Body of pancreas (tissue), 4 donors: ENCODE measurements around the gene RSPH9. TPM values are rescaled to one million over a fixed set of nuclear protein-coding genes. Genes with fewer than 3 reads are reported as not detected.
A peak's percentile ranks its signal among the peaks of the same experiment; 100 is the strongest.

Experiments
- ATAC-seq: fragments of 150-250 bp; one replicate; pipeline ENCODE4 v1.9.1; 2016
- DNase-seq, 4 donors: peaks; one replicate each; pipeline ENCODE4 v3.0.0-alpha.2; 2019
- H3K27ac ChIP-seq, 4 donors: fragments of 200-600 bp; sonication (generic); 1 replicate in 3 of 4; 2 replicates in 1 of 4; pipeline versions ENCODE4 v1.5.1 to v1.6.1; 2016 to 2019; ENCODE audit warnings: mild to moderate bottlenecking in 1 of 4, mixed read lengths in 1 of 4, moderate library complexity in 1 of 4
- H3K27me3 ChIP-seq, 2 donors: fragments of 200-600 bp; sonication (generic); one replicate each; pipeline ENCODE4 v1.6.0; 2016; ENCODE audit warnings: mild to moderate bottlenecking in 1 of 2
- H3K36me3 ChIP-seq, 2 donors: fragments of 200-600 bp; sonication (generic); replicated peaks in 1 of 2; 2 replicates each; pipeline ENCODE4 v1.5.1; 2016; ENCODE audit warnings: low read depth in 2 of 2; ENCODE audit not compliant: insufficient read depth in 1 of 2
- H3K4me1 ChIP-seq: fragments of 200-600 bp; sonication (generic); one replicate; pipeline ENCODE4 v1.6.0; 2016
- H3K4me3 ChIP-seq, 2 donors: fragments of 200-600 bp; sonication (generic); 1 replicate in 1 of 2; 2 replicates in 1 of 2; pipeline ENCODE4 v1.5.1; 2016 to 2019
- H3K9me3 ChIP-seq, 3 donors: fragments of 200-600 bp; sonication (generic); 1 replicate in 2 of 3; 2 replicates in 1 of 3; pipeline ENCODE4 v1.5.1; 2016
- POLR2A ChIP-seq, 3 donors: fragments of 450-650 bp; IDR thresholded peaks; one replicate each; pipeline ENCODE4 v1.6.1; 2016; ENCODE audit warnings: antibody characterized with exemption in 3 of 3, mild to moderate bottlenecking in 2 of 3
- WGBS, 2 donors: methylation state at CpG; one replicate each; pipeline ENCODE4 v1.1.5; 2017; 5-methylcytosine and 5-hydroxymethylcytosine counted together
- intact Hi-C: fragments of 100-400 bp; cut with DNase I; formaldehyde crosslinking; loops from one replicate; pipeline ENCODE4 v1.15.1; 2023
- total RNA-seq, 2 donors: library from RNA; depleted of rRNA; stranded (reverse); fragments of >200 nt; gene quantifications; one replicate each; pipeline ENCODE4 v1.1.0, GENCODE V29; 2016
- TF ChIP-seq, protein P1 (sequence below), 7 experiments: fragments of 450-650 bp in 4 of 7; fragments of 200-600 bp in 3 of 7; sonication (generic) in 3 of 7; IDR thresholded peaks; one replicate each; pipeline ENCODE4 v1.5.1; 2016 to 2019; ENCODE audit warnings: antibody characterized with exemption in 7 of 7

Gene RSPH9
- total RNA-seq, 2 donors from 2014 or later = not detected

DNA sequence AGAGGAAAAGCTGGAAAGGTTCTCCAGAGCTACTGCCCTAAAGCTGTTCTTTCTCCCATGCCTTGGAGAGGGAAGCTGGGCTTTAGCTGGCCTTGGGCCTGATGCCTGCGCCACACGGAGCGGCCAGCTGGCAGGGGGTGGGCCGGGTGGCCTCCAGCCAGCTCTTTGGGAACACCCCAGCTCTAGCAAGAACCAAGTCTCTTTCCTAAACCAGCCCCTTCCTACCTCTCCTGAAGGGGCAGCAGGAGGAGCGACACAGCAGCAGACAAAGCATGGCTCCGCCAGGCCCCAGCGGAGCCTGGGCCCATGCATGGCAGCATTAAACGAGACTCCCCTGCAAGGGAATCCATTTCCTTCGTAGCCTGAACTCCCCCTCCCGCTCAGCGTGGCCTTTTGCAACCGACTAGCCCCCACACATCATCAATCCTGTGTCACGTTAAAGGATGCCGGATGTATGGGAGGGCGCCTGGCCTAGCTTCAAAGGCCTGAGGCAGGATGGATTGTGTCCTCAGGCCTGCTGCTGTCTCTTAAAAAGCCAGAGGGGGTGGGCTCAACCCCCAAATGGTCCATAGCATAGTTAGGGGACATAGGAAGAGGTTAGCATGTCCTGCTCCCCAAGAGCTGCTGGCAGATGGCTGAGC lies 28.7 kb downstream of the RSPH9 start:
- no peaks in the 10 kb centered on the region for H3K9me3 ChIP-seq
- DNase-seq = peak; percentile 64 to 89 (median 78)
- TF ChIP-seq POLR2A (IDR thresholded peaks at IDR 0.05) = no peak
- TF ChIP-seq, protein P1, sequence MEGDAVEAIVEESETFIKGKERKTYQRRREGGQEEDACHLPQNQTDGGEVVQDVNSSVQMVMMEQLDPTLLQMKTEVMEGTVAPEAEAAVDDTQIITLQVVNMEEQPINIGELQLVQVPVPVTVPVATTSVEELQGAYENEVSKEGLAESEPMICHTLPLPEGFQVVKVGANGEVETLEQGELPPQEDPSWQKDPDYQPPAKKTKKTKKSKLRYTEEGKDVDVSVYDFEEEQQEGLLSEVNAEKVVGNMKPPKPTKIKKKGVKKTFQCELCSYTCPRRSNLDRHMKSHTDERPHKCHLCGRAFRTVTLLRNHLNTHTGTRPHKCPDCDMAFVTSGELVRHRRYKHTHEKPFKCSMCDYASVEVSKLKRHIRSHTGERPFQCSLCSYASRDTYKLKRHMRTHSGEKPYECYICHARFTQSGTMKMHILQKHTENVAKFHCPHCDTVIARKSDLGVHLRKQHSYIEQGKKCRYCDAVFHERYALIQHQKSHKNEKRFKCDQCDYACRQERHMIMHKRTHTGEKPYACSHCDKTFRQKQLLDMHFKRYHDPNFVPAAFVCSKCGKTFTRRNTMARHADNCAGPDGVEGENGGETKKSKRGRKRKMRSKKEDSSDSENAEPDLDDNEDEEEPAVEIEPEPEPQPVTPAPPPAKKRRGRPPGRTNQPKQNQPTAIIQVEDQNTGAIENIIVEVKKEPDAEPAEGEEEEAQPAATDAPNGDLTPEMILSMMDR (IDR thresholded peaks at IDR 0.05) = no peak
- peaks cover 0 to 29% of the 10 kb centered on the region in 2 donors for H3K36me3 ChIP-seq
- H3K27ac ChIP-seq = peak overlapping the region in 3 of 4 donors; percentile 2 to 52 (median 40)
- peak; percentile 60 for ATAC-seq
- H3K4me3 ChIP-seq = no peak overlapping the region
- peaks cover 31% of the 10 kb centered on the region for H3K4me1 ChIP-seq
- H3K27me3 ChIP-seq = no peaks in the 10 kb centered on the region
- 66% methylated on average over 6 to 15 of the region's 15 CpGs for WGBS, 2 donors
- intact Hi-C loops = no loop called here

DNA sequence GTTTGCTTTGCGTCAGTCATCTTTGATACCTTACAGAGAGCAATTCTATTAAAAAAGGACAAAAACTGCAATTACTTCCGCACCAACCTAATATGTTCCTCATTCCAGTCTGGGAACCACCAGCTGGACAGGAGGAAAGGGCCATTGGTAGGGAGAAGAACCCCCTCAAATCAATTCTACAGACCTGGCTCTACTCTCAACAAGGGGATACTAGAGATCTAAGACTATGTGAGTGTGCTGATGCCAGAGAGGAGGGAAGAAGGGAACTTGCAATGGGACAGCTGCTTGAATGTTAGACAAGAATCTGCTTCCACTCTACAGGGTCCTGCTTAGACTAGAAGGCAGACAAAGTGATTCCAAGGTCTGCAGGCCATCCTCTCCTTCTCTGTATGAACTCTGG lies 29.5 kb downstream of the RSPH9 start:
- 79 to 83% methylated on average over 2 of the region's 2 CpGs for WGBS, 2 donors
- DNase-seq = no peak
- Histone ChIP-seq H3K27ac (no peak overlapping the region), H3K36me3 (peaks cover 0 to 29% of the 10 kb centered on the region in 2 donors), H3K4me1 (peaks cover 29% of the 10 kb centered on the region), H3K4me3 (no peak overlapping the region), H3K27me3 (no peaks in the 10 kb centered on the region), H3K9me3 (no peaks in the 10 kb centered on the region)
- intact Hi-C loops = no loop called here
- ATAC-seq = no peak
- TF ChIP-seq POLR2A (IDR thresholded peaks at IDR 0.05) = no peak
- TF ChIP-seq, protein P1 (IDR thresholded peaks at IDR 0.05) = no peak

DNA sequence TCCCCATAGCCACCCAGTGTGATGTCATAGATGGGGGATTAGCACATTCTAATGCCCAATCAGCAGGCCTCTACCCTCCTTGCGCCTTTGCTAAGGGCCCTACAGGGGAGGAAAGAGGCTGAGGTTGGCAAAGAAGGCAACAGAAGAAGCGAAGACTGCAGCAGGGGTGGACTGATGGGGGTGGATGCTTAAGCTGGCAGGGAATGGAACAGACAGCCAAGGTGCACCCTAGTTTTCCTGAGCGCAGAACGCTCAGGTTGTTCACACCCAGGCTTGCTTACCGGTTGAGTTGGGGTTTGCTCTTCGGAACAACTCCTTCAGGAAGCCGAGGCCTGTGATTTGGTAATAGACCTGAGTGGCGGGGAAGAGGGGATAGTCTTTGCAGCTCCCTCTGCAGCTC lies 30.1 kb downstream of the RSPH9 start:
- Histone ChIP-seq H3K4me1 (peaks cover 29% of the 10 kb centered on the region), H3K36me3 (peaks cover 0 to 29% of the 10 kb centered on the region in 2 donors), H3K27me3 (no peaks in the 10 kb centered on the region), H3K9me3 (no peaks in the 10 kb centered on the region), H3K27ac (no peak overlapping the region), H3K4me3 (no peak overlapping the region)
- ATAC-seq (no peak), DNase-seq (no peak)
- TF ChIP-seq, protein P1 (IDR thresholded peaks at IDR 0.05) = no peak
- no peak for TF ChIP-seq POLR2A (IDR thresholded peaks at IDR 0.05)
- intact Hi-C loops = no loop called here
- WGBS, 2 donors = 91 to 97% methylated on average over 4 to 8 of the region's 8 CpGs

DNA sequence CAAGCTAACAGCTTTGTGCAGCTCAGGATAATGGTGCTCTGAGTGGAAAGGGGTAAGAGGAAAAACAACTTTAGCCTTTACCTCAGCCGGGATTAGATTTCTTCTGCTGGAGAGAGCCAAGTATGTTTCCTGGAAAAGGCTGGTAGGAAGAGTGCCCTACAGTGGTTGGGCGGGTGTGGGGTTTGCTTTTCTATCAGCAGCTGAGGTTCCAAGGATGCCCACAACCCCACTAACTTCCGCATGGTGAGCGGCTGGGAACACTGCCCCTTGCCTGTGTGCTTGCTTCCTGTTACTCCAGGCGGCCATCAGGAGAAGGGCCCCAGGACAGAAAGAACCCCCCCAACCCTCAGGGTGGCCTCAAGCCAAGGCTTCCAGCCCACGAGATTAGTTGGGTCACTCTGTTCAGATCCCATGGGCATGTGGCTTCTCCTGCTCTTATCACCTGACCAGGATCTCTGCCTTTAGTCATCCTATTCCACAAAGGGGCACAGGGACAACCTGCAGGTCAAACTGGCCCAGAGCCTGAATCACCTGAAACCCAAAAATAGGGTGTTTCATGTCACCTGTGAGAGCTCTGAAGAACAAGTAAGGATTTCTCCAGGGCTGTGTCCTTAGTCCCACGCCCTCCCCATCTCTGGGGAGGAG lies 32.2 kb downstream of the RSPH9 start:
- peaks cover 0 to 22% of the 10 kb centered on the region in 2 donors for H3K36me3 ChIP-seq
- peaks cover 22% of the 10 kb centered on the region for H3K4me1 ChIP-seq
- no peaks in the 10 kb centered on the region for H3K27me3 ChIP-seq
- no peak overlapping the region for H3K4me3 ChIP-seq
- ATAC-seq = no peak
- no peaks in the 10 kb centered on the region for H3K9me3 ChIP-seq
- TF ChIP-seq, protein P1 (IDR thresholded peaks at IDR 0.05) = no peak
- TF ChIP-seq POLR2A (IDR thresholded peaks at IDR 0.05) = no peak
- intact Hi-C loops = no loop called here
- no peak for DNase-seq
- no peak overlapping the region for H3K27ac ChIP-seq
- 74 to 88% methylated on average over 4 to 7 of the region's 7 CpGs for WGBS, 2 donors
